Panc1 (cell line): Measurements from ENCODE around the gene ABCC3.

Experiments
- POLR2AphosphoS5 ChIP-seq: IDR thresholded peaks from 2 replicates; pipeline ENCODE4 v1.6.1; 2012; ENCODE audit warnings: mild to moderate bottlenecking, low read depth, low read length, moderate library complexity
- TCF7L2 ChIP-seq: IDR thresholded peaks from 2 replicates; pipeline ENCODE4 v1.6.1; 2011; ENCODE audit warnings: mild to moderate bottlenecking, low read depth, low read length, inconsistent platforms
- TF ChIP-seq, protein P1 (sequence below): fragments of 450-650 bp; IDR thresholded peaks from 2 replicates; pipeline ENCODE4 v1.5.1; 2017; ENCODE audit warnings: mild to moderate bottlenecking

DNA sequence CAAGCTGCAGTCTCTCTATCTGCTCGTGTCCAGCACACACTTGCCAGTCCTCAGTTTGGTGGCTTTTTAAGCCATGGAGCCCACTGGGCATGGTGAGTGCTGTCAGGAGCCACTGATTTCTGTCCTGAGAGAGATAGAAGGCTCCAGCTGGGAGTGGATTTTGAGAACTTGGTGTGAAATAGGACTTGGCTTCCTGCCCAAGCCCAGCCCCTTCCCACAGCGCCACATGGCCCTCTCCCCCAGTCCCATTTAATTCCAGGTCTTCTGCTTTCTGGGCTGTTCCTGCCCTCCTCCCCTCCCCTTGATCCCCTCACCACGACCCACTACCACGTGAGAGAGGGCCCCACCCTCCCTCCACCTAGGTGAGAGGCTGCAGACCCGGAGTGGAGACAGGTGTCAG, 14.4 kb upstream of the ABCC3 start:
- TF ChIP-seq, protein P1, sequence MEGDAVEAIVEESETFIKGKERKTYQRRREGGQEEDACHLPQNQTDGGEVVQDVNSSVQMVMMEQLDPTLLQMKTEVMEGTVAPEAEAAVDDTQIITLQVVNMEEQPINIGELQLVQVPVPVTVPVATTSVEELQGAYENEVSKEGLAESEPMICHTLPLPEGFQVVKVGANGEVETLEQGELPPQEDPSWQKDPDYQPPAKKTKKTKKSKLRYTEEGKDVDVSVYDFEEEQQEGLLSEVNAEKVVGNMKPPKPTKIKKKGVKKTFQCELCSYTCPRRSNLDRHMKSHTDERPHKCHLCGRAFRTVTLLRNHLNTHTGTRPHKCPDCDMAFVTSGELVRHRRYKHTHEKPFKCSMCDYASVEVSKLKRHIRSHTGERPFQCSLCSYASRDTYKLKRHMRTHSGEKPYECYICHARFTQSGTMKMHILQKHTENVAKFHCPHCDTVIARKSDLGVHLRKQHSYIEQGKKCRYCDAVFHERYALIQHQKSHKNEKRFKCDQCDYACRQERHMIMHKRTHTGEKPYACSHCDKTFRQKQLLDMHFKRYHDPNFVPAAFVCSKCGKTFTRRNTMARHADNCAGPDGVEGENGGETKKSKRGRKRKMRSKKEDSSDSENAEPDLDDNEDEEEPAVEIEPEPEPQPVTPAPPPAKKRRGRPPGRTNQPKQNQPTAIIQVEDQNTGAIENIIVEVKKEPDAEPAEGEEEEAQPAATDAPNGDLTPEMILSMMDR: no peak
- TF ChIP-seq TCF7L2: no peak
- no peak for TF ChIP-seq POLR2AphosphoS5
